A673 (cell line): Measurements from ENCODE around the gene RASSF3. TPM values are rescaled to one million over a fixed set of nuclear protein-coding genes. Genes with fewer than 3 reads are reported as not detected.

Source experiments
- Bru-seq: library from RNA; stranded (reverse); fragments of 400-500 nt; gene quantifications from one replicate; lab custom pipeline; 2021; lab: Mats Ljungman, UMichigan
- BruChase-seq, 2 experiments: library from RNA; stranded (reverse); fragments of 400-500 nt; gene quantifications; one replicate each; lab custom pipeline; 2021; lab: Mats Ljungman, UMichigan
- BruUV-seq: library from RNA; stranded (reverse); fragments of 400-500 nt; replicated peaks from 2 replicates; lab custom pipeline; 2021; lab: Mats Ljungman, UMichigan
- CTCF ChIA-PET: fragments of 300-600 bp; sonication (Branson Sonifier 250); formaldehyde crosslinking; loops from one replicate; lab custom pipeline; 2022; ENCODE audit warnings: antibody characterized with exemption; lab: Charles Lee
- POLR2A ChIA-PET: fragments of 300-600 bp; sonication (Branson Sonifier 250); formaldehyde crosslinking; loops from one replicate; lab custom pipeline; 2022; ENCODE audit warnings: antibody characterized with exemption; ENCODE audit not compliant: low non-redundant PET; lab: Charles Lee
- DNase-seq: peaks from one replicate; pipeline ENCODE4 v3.0.0-alpha.2; 2015; ENCODE audit warnings: low spot score
- H3K27ac ChIP-seq: fragments of 200-600 bp; sonication (generic); 2 replicates; pipeline ENCODE4 v1.5.1; 2016; ENCODE audit warnings: mixed run types, low read depth, mild to moderate bottlenecking, mixed read lengths, antibody characterized with exemption, low read length; ENCODE audit not compliant: poor library complexity, severe bottlenecking
- H3K27me3 ChIP-seq: fragments of 200-600 bp; sonication (generic); replicated peaks from 2 replicates; pipeline ENCODE4 v1.6.1; 2017; ENCODE audit warnings: mixed run types, low read depth, mild to moderate bottlenecking, mixed read lengths, antibody characterized with exemption, low read length; ENCODE audit not compliant: insufficient read depth, poor library complexity
- H3K36me3 ChIP-seq: fragments of 200-600 bp; sonication (generic); 2 replicates; pipeline ENCODE4 v1.6.1; 2016; ENCODE audit warnings: mixed run types, mild to moderate bottlenecking, mixed read lengths, antibody characterized with exemption, low read length; ENCODE audit not compliant: insufficient read depth, poor library complexity, severe bottlenecking
- H3K4me1 ChIP-seq: fragments of 200-600 bp; sonication (generic); 2 replicates; pipeline ENCODE4 v1.6.1; 2017; ENCODE audit warnings: mixed run types, mild to moderate bottlenecking, mixed read lengths, antibody characterized with exemption, low read length; ENCODE audit not compliant: insufficient read depth, poor library complexity, severe bottlenecking
- H3K4me3 ChIP-seq: fragments of 200-600 bp; sonication (generic); 2 replicates; pipeline ENCODE4 v1.5.1; 2016; ENCODE audit warnings: low read depth, mixed run types, mild to moderate bottlenecking, mixed read lengths, low read length; ENCODE audit not compliant: poor library complexity, severe bottlenecking
- H3K9me3 ChIP-seq: fragments of 200-600 bp; sonication (generic); 2 replicates; pipeline ENCODE4 v1.6.1; 2016; ENCODE audit warnings: mixed run types, low read depth, mild to moderate bottlenecking, mixed read lengths, antibody characterized with exemption, low read length; ENCODE audit not compliant: poor library complexity, severe bottlenecking
- CTCF ChIP-seq: fragments of 300-800, 200-600 bp; sonication (generic); conservative IDR thresholded peaks from 2 replicates; pipeline ENCODE4 v1.5.1; 2017; ENCODE audit warnings: low read depth, mild to moderate bottlenecking, antibody characterized with exemption, low read length, moderate library complexity, mixed read lengths
- EZH2 ChIP-seq: fragments of 200-600 bp; sonication (generic); IDR thresholded peaks from 2 replicates; pipeline ENCODE4 v1.6.1; 2017; ENCODE audit warnings: borderline replicate concordance, low read depth, mild to moderate bottlenecking, mixed read lengths, antibody characterized with exemption, low read length; ENCODE audit not compliant: poor library complexity, severe bottlenecking
- intact Hi-C: fragments of 100-400 bp; cut with micrococcal nuclease; formaldehyde crosslinking; loops from one replicate; pipeline ENCODE4 v1.10.0; 2022; ENCODE audit not compliant: unreplicated experiment
- long read RNA-seq: library from polyadenylated mRNA; stranded (forward); transcript quantifications from one replicate; pipeline ENCODE4 v2.0.0, GENCODE V29; 2022
- total RNA-seq: library from RNA; stranded (reverse); gene quantifications from 2 replicates; pipeline ENCODE4 v1.2.3, GENCODE V29; 2021

RASSF3 gene
- total RNA-seq (37.7 and 38.2 TPM in 2 replicates), Bru-seq, nascent RNA (percentile 64 among the genes with signal in this experiment), BruChase-seq, experiment 1, labeled RNA remaining after a 2-hour chase (percentile 70 among the genes with signal in this experiment), BruChase-seq, experiment 2, labeled RNA remaining after a 6-hour chase (percentile 79 among the genes with signal in this experiment)
- long read RNA-seq, transcript RASSF3-204 (5 exons, 3,492 nt): major isoform, 12 of 18 reads
- long read RNA-seq, partial matches to known transcripts: 0 of 18 reads
- long read RNA-seq, other reads (novel, unspliced or antisense): 5 of 18 reads

DNA sequence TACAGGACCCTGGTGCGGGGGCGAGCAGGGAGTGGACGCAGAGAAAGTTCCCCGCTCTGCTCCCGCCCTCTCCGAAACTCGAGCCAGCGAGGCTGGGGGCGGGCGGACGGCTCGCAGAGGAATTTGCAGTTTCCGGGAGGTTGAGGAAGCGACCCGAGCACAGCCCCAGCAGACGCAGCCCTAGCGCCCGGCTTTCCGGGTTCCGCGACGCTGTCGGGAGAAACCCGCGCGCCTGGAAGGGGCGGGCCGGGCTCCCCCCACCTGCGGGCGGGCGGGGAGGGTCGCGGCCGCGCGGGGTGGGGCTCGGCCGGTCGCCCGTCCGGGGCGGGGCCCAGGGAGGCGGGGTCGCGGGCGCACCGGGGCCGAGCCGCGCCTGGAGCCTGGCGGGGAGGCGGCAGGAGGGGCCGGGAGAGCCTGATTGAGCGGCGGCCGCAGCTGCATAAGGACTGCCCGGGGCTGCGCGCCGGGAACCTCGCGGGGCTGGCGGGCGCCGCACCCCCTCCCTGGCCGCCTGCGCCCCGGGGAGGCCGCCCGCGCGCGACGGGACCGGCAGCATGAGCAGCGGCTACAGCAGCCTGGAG, at the start of gene RASSF3:
Gene RASSF3 (plus strand): TSS at position 417 of the 581 bp plus-strand sequence. CDS start 138 bp downstream, at position 555.
- POLR2A ChIA-PET: no interaction called here
- H3K27me3 ChIP-seq: no peaks in the 10 kb centered on the region
- TF ChIP-seq EZH2 (no peak), CTCF (no peak)
- peaks cover 4% of the 10 kb centered on the region for H3K4me1 ChIP-seq
- DNase-seq: peak; percentile 84
- peak within 1 kb of the TSS; percentile 97 for H3K4me3 ChIP-seq
- peak within 1 kb of the TSS; percentile 88 for H3K27ac ChIP-seq
- BruUV-seq: no TSS peak
- CTCF ChIA-PET: no interaction called here
- H3K9me3 ChIP-seq: no peaks in the 10 kb centered on the region
- intact Hi-C loops: loop anchor here (5.0 kb wide), 1 partner anchor 62 kb away; no protein-coding TSS in a partner anchor
- H3K36me3 ChIP-seq: no peaks in the 10 kb centered on the region

DNA sequence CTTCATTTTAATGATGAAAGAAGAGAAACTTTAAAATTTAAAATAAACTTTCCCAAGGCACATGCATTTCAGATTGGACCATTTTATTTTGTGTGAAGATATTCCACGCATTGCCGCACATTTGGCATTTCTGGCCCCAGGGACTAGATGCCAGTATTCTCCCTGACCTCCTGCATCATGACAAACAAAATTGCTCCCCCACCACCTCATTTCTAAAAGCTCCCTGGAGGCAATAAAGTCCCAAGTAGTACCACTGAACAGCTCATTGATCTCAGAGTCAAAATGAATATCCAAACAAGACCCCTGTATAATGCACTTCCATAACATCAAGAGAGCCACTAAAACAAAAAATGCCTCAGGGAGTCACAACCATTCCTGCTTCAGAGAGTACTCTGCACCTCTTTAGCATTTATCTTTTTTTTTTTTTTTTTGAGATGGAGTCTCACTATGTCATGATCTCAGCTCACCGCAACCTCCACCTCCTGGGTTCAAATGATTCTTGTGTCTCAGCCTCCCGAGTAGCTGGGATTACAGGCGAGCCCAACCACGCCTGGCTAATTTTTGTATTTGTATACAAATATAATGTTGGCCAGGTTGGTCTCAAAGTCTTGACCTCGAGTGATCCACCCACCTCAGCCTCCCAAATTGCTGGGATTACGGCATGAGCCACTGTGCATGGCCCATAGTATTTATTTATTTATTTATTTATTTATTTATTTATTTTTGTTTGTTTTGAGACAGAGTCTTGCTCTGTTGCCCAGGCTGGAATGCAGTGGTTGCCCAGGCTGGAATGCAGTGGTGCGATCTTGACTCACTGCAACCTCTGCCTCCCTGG, 48.8 kb upstream of the RASSF3 start:
- BruUV-seq: no TSS peak
- no peak for DNase-seq
- ChIA-PET POLR2A (interaction anchor here (0.6 kb wide), 1 partner anchor 23 kb away, joined by 3 read pairs; no protein-coding TSS in a partner anchor), CTCF (interaction anchor here (0.5 to 0.6 kb wide), 2 partner anchors 22 to 169 kb away, joined by 3 read pairs; no protein-coding TSS in a partner anchor)
- TF ChIP-seq EZH2 (no peak), CTCF (no peak)
- Histone ChIP-seq H3K27ac (no peak overlapping the region), H3K27me3 (no peaks in the 10 kb centered on the region), H3K4me1 (no peaks in the 10 kb centered on the region), H3K9me3 (no peaks in the 10 kb centered on the region), H3K4me3 (no peak overlapping the region), H3K36me3 (no peaks in the 10 kb centered on the region)
- intact Hi-C loops: no loop called here

DNA sequence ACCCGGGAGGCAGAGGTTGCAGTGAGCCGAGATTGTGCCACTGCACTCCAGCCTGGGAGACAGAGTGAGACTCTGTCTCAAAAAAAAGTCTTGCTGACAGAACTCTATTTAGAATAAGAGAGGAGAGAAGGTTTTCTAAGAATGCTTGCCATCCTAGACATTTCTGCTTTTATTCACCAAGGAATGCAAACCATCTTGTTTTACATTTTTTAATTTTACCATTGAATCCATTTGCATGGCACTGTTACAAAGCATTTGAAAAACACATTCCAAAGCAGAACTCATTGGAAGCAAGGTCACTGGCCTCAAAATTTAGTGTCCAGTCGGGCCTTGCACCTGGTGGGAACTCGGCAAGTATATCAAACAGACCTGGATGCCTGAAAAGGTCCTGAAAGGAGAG, 44.2 kb upstream of the RASSF3 start:
- no peak overlapping the region for H3K4me3 ChIP-seq
- POLR2A ChIA-PET: no interaction called here
- no peak for DNase-seq
- CTCF ChIA-PET: no interaction called here
- no peaks in the 10 kb centered on the region for H3K36me3 ChIP-seq
- intact Hi-C loops: no loop called here
- H3K27ac ChIP-seq: no peak overlapping the region
- H3K4me1 ChIP-seq: no peaks in the 10 kb centered on the region
- H3K27me3 ChIP-seq: no peaks in the 10 kb centered on the region
- BruUV-seq: no TSS peak
- no peak for TF ChIP-seq EZH2
- TF ChIP-seq CTCF: no peak
- no peaks in the 10 kb centered on the region for H3K9me3 ChIP-seq
